Superior temporal gyrus (tissue), 1 donor: ENCODE results near the gene DHX29.

Experiments used
- DNase-seq: peaks from one replicate; pipeline ENCODE4 v3.0.0-alpha.2; 2016; ENCODE audit errors: extremely low spot score

DHX29 gene

GRCh38 chr5:55313870-55314617, 6.5 kb upstream of the DHX29 start:
- no peak for DNase-seq

- DNase-seq, result peak; percentile 52
Observed at GRCh38 chr5:55308254-55308836, 851 bp upstream of the DHX29 start.

- no peak for DNase-seq
Observed at GRCh38 chr5:55306641-55307382, 682 bp downstream of the DHX29 start.

- no peak for DNase-seq
Observed at GRCh38 chr5:55305345-55305744, 2.1 kb downstream of the DHX29 start.

GRCh38 chr5:55304584-55304983, 2.9 kb downstream of the DHX29 start:
- DNase-seq, result no peak

GRCh38 chr5:55303238-55303690, 4.2 kb downstream of the DHX29 start:
- no peak for DNase-seq

GRCh38 chr5:55300890-55301289, 6.6 kb downstream of the DHX29 start:
- no peak for DNase-seq

GRCh38 chr5:55294935-55295334, 12.6 kb downstream of the DHX29 start:
- DNase-seq, result no peak

GRCh38 chr5:55290991-55291390, 16.5 kb downstream of the DHX29 start:
- no peak for DNase-seq

- no peak for DNase-seq
Observed at GRCh38 chr5:55289808-55290207, 17.7 kb downstream of the DHX29 start.

GRCh38 chr5:55286411-55286933, 21.0 kb downstream of the DHX29 start:
- DNase-seq, result no peak

- no peak for DNase-seq
Observed at GRCh38 chr5:55278778-55279177, 28.7 kb downstream of the DHX29 start.

- no peak for DNase-seq
Observed at GRCh38 chr5:55276771-55277170, 30.7 kb downstream of the DHX29 start.

- no peak for DNase-seq
Observed at GRCh38 chr5:55258339-55258738, 49.2 kb downstream of the DHX29 start.

- DNase-seq, result no peak
Observed at GRCh38 chr5:55254802-55255201, 52.7 kb downstream of the DHX29 start.

- no peak for DNase-seq
Observed at GRCh38 chr5:55250064-55250463, 57.4 kb downstream of the DHX29 start.

- no peak for DNase-seq
Observed at GRCh38 chr5:55241746-55242145, 65.7 kb downstream of the DHX29 start.

- no peak for DNase-seq
Observed at GRCh38 chr5:55236800-55237199, 70.7 kb downstream of the DHX29 start.

- no peak for DNase-seq
Observed at GRCh38 chr5:55234121-55234700, 73.3 kb downstream of the DHX29 start.

- DNase-seq, result peak; percentile 39
Observed at GRCh38 chr5:55232985-55233928, 74.2 kb downstream of the DHX29 start, which contains the start of gene CCNO. Gene CCNO, minus strand, starts transcription at chr5:55233608. Its CDS starts 85 bp downstream, at chr5:55233523.
